SK-N-SH treated with all-trans-retinoic acid at 6 μM for 48 hours (cell line): ENCODE measurements around the gene ITGB3.

Source experiments
- ISL1 ChIP-seq: fragments of 250-450 bp; sonication (Bioruptor Pico); IDR thresholded peaks from 2 replicates; pipeline ENCODE4 v2.1.2; 2022; ENCODE audit warnings: mild to moderate bottlenecking, moderate library complexity
- PPARA ChIP-seq: fragments of 250-450 bp; sonication (Bioruptor Pico); IDR thresholded peaks from 2 replicates; pipeline ENCODE4 v1.5.0; 2020; ENCODE audit warnings: mild to moderate bottlenecking, borderline replicate concordance
- TCF4 ChIP-seq: fragments of 250-450 bp; sonication (Bioruptor Pico); IDR thresholded peaks from 2 replicates; pipeline ENCODE4 v1.8.0; 2021; ENCODE audit warnings: mild to moderate bottlenecking, moderate library complexity, borderline replicate concordance
- TSHZ2 ChIP-seq: fragments of 250-450 bp; sonication (Bioruptor Pico); IDR thresholded peaks from 2 replicates; pipeline ENCODE4 v1.5.0; 2020; ENCODE audit warnings: mild to moderate bottlenecking, moderate library complexity
- ZFP30 ChIP-seq: fragments of 450-650 bp; formaldehyde crosslinking; IDR thresholded peaks from 2 replicates; pipeline ENCODE4 v1.5.0; 2022; ENCODE audit warnings: mild to moderate bottlenecking, moderate library complexity
- ZNF565 ChIP-seq: fragments of 450-650 bp; formaldehyde crosslinking; conservative IDR thresholded peaks from 2 replicates; pipeline ENCODE4 v1.5.0; 2020; ENCODE audit warnings: low read depth, mild to moderate bottlenecking, moderate library complexity
- TF ChIP-seq, protein P1 (sequence below): fragments of 250-450 bp; sonication (Bioruptor Pico); IDR thresholded peaks from 2 replicates; pipeline ENCODE4 v1.5.1; 2021; ENCODE audit warnings: mild to moderate bottlenecking, moderate library complexity

GRCh38 chr17:47291242-47291873 is 37.7 kb downstream of the ITGB3 start:
- TF ChIP-seq ZNF565 (CRISPR knock-in tag) (no peak), TCF4 (CRISPR knock-in tag) (no peak), ZFP30 (CRISPR knock-in tag) (no peak), ISL1 (CRISPR knock-in tag) (no peak), TSHZ2 (CRISPR knock-in tag) (no peak), PPARA (CRISPR knock-in tag) (no peak)
- TF ChIP-seq, protein P1, sequence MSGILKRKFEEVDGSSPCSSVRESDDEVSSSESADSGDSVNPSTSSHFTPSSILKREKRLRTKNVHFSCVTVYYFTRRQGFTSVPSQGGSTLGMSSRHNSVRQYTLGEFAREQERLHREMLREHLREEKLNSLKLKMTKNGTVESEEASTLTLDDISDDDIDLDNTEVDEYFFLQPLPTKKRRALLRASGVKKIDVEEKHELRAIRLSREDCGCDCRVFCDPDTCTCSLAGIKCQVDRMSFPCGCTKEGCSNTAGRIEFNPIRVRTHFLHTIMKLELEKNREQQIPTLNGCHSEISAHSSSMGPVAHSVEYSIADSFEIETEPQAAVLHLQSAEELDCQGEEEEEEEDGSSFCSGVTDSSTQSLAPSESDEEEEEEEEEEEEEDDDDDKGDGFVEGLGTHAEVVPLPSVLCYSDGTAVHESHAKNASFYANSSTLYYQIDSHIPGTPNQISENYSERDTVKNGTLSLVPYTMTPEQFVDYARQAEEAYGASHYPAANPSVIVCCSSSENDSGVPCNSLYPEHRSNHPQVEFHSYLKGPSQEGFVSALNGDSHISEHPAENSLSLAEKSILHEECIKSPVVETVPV (CRISPR knock-in tag): no peak
